GM19043 (cell line): ENCODE measurements around the gene GRIK2.

Experiments used
- ATAC-seq: cut with Tn5 transposase; IDR thresholded peaks from one replicate; pipeline ENCODE4 v1.9.1; 2021; ENCODE audit warnings: low read depth; ENCODE audit not compliant: unreplicated experiment

Gene GRIK2

GRCh38 chr6:101689695-101690094, 296.2 kb downstream of the GRIK2 start:
- ATAC-seq = no peak

GRCh38 chr6:101700655-101701054, 307.1 kb downstream of the GRIK2 start:
- no peak for ATAC-seq

- ATAC-seq = no peak
Observed at GRCh38 chr6:101703311-101703710, 309.8 kb downstream of the GRIK2 start.

- no peak for ATAC-seq
Observed at GRCh38 chr6:101705866-101706265, 312.4 kb downstream of the GRIK2 start.

- no peak for ATAC-seq
Observed at GRCh38 chr6:101706576-101706975, 313.1 kb downstream of the GRIK2 start.

- no peak for ATAC-seq
Observed at GRCh38 chr6:101711518-101711917, 318.0 kb downstream of the GRIK2 start.

GRCh38 chr6:101716387-101716786, 322.9 kb downstream of the GRIK2 start:
- no peak for ATAC-seq

- no peak for ATAC-seq
Observed at GRCh38 chr6:101716810-101717209, 323.3 kb downstream of the GRIK2 start.

GRCh38 chr6:101719521-101719920, 326.0 kb downstream of the GRIK2 start:
- no peak for ATAC-seq

- ATAC-seq = no peak
Observed at GRCh38 chr6:101722471-101722870, 329.0 kb downstream of the GRIK2 start.

GRCh38 chr6:101722991-101723579, 329.6 kb downstream of the GRIK2 start:
- ATAC-seq = no peak

- ATAC-seq = no peak
Observed at GRCh38 chr6:101728388-101728787, 334.9 kb downstream of the GRIK2 start.

GRCh38 chr6:101728956-101729355, 335.4 kb downstream of the GRIK2 start:
- ATAC-seq = no peak

- ATAC-seq = no peak
Observed at GRCh38 chr6:101730954-101731353, 337.4 kb downstream of the GRIK2 start.

GRCh38 chr6:101733899-101734298, 340.4 kb downstream of the GRIK2 start:
- ATAC-seq = no peak

- no peak for ATAC-seq
Observed at GRCh38 chr6:101738481-101738880, 345.0 kb downstream of the GRIK2 start.

- no peak for ATAC-seq
Observed at GRCh38 chr6:101740631-101741030, 347.1 kb downstream of the GRIK2 start.

- ATAC-seq = no peak
Observed at GRCh38 chr6:101741474-101742171, 348.1 kb downstream of the GRIK2 start.

- ATAC-seq = no peak
Observed at GRCh38 chr6:101747160-101747559, 353.7 kb downstream of the GRIK2 start.

GRCh38 chr6:101747716-101748115, 354.2 kb downstream of the GRIK2 start:
- no peak for ATAC-seq

GRCh38 chr6:101755931-101756330, 362.4 kb downstream of the GRIK2 start:
- no peak for ATAC-seq

- ATAC-seq = no peak
Observed at GRCh38 chr6:101758368-101758767, 364.9 kb downstream of the GRIK2 start.
